HCEC 1CT (cell line): ENCODE data around the gene C21orf58.
"Not testable (repeated sequence)": the region's sequence is repeated elsewhere in the genome, so short reads cannot be mapped to it uniquely, and the experiment has no call there.

Experiments used
- DNase-seq: peaks from one replicate; pipeline ENCODE4 v3.0.0-alpha.2; 2017

C21orf58 gene

DNA sequence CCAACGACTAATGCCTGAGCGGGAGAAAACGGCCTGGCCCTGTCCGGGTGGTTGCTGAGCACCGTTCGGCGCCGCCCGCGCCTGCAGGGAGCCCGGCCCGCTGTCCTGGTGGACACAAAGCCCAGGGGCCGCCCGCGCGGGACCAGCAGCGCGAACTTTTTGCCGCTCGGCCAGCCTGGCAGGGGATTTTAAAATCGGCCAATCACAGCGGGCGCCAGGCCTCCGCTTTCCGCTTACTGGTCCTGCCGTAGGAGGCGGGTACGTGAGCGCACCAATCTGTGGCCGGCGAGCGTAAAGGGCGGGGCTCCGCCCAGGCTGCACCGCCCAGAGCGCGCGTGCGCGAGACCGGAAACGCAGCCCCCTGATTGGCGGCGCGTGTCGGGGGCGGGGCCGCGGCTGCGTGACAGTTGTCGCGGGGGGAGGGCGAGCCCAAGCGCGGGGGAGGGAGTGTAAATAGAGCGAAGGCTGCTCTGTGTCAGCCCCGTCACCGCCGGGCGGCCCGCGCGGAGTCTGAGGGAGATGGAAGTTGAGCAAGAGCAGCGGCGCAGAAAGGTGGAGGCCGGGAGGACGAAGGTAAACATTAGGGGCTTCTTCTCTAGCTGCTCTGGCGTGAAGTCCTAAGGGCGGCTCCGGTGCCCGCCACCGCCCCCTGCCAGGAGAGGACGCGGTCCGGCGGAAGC lies at the start of gene C21orf58, which contains the start of gene PCNT:
Gene C21orf58 (minus strand): TSS at position 161 of the 680 bp plus-strand sequence. CDS start 1,132 bp downstream, outside the sequence.
Gene PCNT (plus strand): TSS at position 447 of the 680 bp plus-strand sequence. CDS start 73 bp downstream, at position 520.
- DNase-seq = peak; percentile 98

GRCh38 chr21:46372947-46373346 lies 49.3 kb upstream of the C21orf58 start:
- not testable (repeated sequence) for DNase-seq

- no peak for DNase-seq
Observed at GRCh38 chr21:46372014-46372485, 48.4 kb upstream of the C21orf58 start.

- DNase-seq = no peak
Observed at GRCh38 chr21:46371204-46372013, 47.7 kb upstream of the C21orf58 start.

- DNase-seq = no peak
Observed at GRCh38 chr21:46369520-46370235, 46.0 kb upstream of the C21orf58 start.

- DNase-seq = no peak
Observed at GRCh38 chr21:46368533-46369285, 45.0 kb upstream of the C21orf58 start.

DNA sequence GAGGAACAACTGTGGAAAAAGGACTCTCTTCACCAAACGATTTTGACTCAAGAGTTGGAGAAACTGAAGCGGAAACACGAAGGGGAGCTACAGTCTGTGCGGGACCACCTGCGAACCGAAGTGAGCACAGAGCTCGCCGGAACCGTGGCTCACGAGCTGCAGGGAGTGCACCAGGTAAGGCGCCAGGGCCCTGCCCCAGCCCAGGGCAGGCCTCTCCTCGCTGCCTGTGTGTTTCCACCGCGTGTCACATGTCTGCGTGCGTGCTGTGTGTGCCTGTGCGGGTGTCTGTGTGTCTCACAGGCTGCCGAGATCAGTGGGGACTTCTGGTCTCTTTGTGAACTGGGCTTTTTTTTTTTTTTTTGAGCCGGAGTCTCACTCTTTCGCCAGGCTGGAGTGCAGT lies 43.3 kb upstream of the C21orf58 start:
- no peak for DNase-seq

DNA sequence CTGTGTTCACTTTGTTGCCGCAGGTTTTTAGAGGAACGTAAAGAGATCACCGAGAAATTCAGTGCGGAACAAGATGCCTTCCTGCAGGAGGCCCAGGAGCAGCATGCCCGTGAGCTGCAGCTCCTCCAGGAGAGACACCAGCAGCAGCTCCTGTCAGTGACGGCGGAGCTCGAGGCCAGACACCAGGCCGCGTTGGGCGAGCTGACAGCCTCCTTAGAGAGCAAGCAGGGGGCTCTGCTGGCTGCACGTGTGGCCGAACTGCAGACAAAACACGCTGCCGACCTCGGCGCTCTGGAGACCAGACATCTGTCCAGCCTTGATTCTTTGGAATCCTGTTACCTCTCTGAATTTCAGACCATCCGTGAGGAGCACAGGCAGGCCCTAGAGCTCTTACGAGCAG lies 42.9 kb upstream of the C21orf58 start:
- no peak for DNase-seq

- DNase-seq = no peak
Observed at GRCh38 chr21:46366091-46366490, 42.4 kb upstream of the C21orf58 start.

DNA sequence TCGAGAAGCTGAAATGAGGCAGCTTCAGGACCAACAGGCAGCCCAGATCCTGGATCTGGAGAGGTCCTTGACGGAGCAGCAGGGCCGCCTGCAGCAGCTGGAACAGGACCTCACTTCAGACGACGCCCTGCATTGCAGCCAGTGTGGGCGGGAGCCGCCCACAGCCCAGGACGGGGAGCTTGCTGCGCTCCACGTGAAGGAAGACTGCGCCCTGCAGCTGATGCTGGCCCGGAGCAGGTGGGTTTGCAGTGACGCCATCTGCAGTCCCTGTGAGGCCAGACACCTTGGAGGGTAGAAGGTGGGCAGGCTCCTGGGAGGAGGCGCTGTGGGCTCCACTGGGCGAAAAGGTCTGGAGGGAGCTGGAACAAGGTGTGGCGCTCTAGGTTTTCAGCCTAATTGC lies 40.0 kb upstream of the C21orf58 start:
- DNase-seq = no peak

GRCh38 chr21:46362946-46363345 lies 39.3 kb upstream of the C21orf58 start:
- no peak for DNase-seq

DNA sequence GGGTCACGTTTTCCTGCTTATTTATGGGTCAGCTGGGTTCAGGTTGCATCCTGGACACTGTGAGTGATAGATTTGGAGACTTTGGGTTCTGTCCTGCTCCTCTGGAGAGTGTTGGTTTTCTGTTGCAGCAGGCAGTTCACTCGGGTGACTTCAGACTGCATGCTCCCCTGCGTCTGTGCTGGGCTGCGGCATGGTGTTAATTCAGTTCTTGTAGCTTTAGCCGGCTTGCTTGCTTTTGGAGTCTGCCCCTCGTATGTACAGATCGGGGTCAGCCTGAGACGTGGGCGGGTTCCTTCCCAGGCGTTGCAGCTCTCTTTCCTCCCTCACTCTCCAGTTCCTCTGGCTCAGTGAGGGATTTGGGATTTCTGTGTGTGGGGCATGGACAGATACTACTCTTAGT lies 38.3 kb upstream of the C21orf58 start:
- DNase-seq = no peak

DNA sequence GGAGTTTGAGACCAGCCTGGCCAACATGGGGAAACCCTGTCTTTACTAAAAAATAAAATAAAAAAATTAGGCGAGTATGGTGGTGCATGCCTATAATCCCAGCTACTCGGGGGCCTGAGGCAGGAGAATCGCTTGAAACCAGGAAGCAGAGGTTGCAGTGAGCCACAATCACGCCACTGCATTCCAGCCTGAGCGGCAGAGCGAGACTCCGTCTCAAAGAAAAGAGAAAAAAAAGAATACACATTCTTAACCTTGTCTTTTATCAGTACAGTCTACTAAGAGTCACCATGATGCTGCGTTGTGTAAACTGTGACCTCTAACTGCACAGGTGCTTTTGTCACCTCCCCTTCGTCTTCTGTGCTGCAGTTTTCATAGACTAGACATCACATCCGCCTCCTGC lies 37.5 kb upstream of the C21orf58 start:
- DNase-seq = no peak

GRCh38 chr21:46357684-46358425 lies 34.2 kb upstream of the C21orf58 start:
- DNase-seq = no peak

- DNase-seq = no peak
Observed at GRCh38 chr21:46357335-46357604, 33.6 kb upstream of the C21orf58 start.

GRCh38 chr21:46356494-46357334 lies 33.0 kb upstream of the C21orf58 start:
- no peak for DNase-seq

DNA sequence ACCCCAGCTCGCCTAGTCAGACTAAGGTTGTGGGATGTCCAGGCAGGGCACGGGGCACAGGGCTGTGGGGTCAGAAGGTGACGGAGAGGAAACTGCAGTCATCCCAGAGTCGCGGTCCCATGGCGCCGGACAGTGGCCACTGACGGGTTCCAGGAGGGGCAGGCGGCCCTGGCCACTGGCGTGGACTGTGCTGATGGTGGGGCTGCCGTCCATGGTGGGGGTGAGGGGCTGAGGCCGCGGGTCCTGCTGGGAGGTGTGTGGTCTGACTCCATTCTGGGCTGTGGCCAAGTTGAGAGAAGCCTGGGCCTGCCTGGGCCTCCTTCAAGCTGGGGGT lies 32.3 kb upstream of the C21orf58 start:
- no peak for DNase-seq

DNA sequence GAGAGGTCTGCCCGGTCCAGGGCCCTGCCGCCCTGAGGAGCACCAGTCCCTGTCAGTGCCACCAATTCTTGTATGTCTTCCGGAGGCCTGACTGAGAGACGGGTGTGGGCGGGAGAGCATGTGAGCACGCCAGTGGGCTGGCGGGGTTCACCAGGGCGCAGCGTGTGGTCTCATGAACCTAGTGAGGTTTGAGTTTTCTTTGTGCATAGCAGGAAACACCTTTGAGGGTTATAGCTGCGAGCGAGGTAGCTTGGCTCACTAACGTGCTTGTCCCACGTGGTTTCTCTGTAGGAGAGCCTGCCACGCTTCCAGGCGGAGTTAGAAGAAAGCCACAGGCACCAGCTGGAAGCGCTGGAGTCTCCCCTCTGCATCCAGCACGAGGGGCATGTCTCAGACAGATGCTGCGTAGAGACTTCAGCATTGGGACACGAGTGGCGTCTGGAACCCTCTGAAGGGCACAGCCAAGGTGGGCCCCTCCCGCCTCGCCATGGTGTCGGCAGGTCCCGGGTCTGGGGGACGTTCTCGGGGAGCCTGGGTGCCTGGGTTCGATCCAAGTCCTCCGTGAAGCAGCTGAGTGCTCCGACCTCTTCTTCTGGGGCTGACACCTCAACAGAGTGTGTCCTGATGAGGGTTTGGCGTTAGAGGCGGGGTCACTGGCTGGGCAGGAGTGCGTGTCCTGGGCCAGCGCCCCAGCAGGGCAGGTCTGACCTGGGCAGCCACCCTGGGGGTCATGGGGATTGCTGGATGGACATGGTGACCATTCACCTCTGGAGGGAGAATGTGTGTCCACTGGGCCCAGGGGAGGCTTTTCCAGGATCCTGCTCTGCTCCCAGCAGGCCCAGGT lies 31.7 kb upstream of the C21orf58 start:
- DNase-seq = no peak

- no peak for DNase-seq
Observed at GRCh38 chr21:46354518-46354917, 30.8 kb upstream of the C21orf58 start.

GRCh38 chr21:46354046-46354445 lies 30.4 kb upstream of the C21orf58 start:
- no peak for DNase-seq
